Fibroblast of skin of left quadriceps (primary cell): ENCODE measurements around the gene SUPT5H.

Experiments
- DNase-seq, 2 experiments: peaks; one replicate each; pipeline ENCODE4 v3.0.0-alpha.2; 2013; ENCODE audit warnings: low read depth in 2 of 2

The SUPT5H gene

DNA sequence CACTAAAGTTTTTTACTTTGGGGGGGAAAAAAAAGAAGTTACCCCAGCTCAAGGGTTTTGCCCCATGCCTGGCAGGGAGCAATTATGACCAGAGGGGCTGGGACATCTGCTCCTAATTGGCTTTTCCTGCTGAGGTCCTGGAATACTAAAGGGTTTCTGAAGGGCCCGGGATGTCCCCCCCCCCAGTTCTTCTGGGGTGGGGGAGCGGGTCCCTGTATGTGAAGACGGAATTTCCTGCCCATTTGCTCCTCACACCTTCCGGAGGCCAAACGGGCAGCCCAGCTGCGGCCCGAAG lies 52.3 kb downstream of the SUPT5H start:
- no peak for DNase-seq

GRCh38 chr19:39497996-39498797 lies 52.8 kb downstream of the SUPT5H start:
- DNase-seq, result no peak

- no peak for DNase-seq
Measured at GRCh38 chr19:39498798-39499642, 53.6 kb downstream of the SUPT5H start, which contains the start of gene DLL3. DLL3 (plus strand) TSS chr19:39498947; CDS start chr19:39498975, 28 bp downstream.

- no peak for DNase-seq
Measured at GRCh38 chr19:39499932-39500331, 54.5 kb downstream of the SUPT5H start.

GRCh38 chr19:39500543-39500942 lies 55.2 kb downstream of the SUPT5H start:
- no peak for DNase-seq

DNA sequence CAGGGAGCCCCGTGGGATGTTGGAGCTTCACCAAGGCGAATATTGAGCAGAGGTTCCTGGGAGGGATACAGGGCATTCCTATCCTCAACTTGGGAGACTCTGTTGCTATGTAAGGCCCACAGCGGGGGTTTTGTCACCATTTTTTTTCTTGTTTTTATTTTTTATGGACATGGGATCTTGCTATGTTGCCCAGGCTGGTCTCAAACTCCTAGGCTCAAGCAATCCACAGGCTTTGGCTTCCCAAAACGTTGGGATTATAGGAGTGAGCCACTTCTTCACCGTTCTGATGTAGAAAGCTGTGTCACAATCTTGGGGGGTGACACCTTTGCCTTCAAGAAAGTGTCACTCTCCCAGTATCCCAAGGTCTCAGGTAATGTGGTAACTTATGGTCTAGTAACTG lies 56.0 kb downstream of the SUPT5H start:
- no peak for DNase-seq

GRCh38 chr19:39502640-39503417 lies 57.4 kb downstream of the SUPT5H start:
- DNase-seq, result peak; percentile 28 to 33

DNA sequence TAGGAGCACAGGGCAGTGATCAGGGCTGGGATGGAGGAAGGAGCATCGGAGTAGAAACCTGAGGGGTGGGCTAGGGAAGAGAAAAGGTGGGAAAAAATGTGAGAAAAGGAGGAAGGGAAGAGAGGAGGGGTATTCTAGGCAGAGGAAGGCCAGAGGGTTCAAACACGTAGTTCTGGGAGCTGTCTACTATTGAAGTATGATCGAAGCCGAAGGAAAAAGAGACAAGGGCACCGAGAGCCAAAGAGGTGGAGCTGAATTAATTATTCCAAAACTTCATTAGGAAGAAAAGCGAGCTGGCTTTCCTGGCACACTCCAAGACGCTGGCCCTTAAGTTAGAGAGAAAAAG lies 61.2 kb downstream of the SUPT5H start:
- DNase-seq, result no peak

- DNase-seq, result peak; percentile 38 to 49
Measured at GRCh38 chr19:39506944-39507714, 61.7 kb downstream of the SUPT5H start.

DNA sequence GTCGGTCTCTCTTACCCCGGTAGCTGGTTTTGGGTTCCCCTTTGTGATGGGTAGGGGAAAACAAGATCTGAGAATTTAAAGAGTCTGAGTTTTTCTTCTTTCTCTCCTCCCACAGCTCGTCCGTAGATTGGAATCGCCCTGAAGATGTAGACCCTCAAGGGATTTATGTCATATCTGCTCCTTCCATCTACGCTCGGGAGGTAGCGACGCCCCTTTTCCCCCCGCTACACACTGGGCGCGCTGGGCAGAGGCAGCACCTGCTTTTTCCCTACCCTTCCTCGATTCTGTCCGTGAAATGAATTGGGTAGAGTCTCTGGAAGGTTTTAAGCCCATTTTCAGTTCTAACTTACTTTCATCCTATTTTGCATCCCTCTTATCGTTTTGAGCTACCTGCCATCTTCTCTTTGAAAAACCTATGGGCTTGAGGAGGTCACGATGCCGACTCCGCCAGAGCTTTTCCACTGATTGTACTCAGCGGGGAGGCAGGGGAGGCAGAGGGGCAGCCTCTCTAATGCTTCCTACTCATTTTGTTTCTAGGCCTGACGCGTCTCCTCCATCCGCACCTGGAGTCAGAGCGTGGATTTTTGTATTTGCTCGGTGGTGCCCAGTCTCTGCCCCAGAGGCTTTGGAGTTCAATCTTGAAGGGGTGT lies 62.5 kb downstream of the SUPT5H start:
- DNase-seq, result no peak

DNA sequence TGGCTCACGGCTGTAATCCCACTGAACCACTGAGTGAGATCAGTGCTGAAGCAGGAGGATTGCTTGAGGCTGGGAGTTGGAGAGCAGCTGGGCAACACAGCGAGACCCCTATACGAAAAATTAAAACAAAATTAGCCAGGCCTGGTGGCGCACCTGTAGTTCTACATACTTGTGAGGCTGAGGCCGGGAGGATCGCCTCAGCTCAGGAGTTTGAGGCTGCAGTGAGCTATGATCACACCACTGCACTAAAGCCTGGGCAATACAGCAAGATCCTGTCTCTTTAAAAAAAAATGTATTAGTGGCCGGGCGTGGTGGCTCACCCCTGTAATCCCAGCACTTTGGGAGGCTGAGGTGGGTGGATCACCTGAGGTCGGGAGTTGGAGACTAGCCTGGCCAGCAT lies 63.2 kb downstream of the SUPT5H start:
- DNase-seq, result no peak

DNA sequence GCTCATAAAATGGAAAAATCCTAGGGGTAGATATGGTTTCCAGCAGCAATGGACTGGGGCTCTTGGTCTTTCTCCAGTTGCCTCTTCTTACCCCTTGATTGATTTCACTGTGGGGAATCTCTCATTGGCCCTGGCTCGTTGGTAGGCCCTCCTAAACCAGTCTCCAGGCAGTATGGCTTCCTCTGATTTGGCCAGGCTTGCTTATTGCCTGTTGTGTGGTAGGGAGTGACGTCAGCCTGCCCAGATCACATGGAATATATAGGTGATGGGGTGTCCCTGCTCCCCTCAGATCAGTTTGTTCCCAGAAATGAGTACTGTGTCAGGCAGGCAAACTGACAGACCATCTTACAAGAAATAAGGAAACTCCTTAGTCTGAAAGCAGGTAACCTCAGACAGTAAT lies 63.9 kb downstream of the SUPT5H start:
- no peak for DNase-seq

GRCh38 chr19:39512988-39513387 lies 67.6 kb downstream of the SUPT5H start:
- DNase-seq, result no peak

GRCh38 chr19:39514840-39515550 lies 69.6 kb downstream of the SUPT5H start, which contains the start of gene SELENOV:
SELENOV (plus strand) TSS chr19:39515139; CDS start chr19:39515213, 74 bp downstream.
- no peak for DNase-seq

DNA sequence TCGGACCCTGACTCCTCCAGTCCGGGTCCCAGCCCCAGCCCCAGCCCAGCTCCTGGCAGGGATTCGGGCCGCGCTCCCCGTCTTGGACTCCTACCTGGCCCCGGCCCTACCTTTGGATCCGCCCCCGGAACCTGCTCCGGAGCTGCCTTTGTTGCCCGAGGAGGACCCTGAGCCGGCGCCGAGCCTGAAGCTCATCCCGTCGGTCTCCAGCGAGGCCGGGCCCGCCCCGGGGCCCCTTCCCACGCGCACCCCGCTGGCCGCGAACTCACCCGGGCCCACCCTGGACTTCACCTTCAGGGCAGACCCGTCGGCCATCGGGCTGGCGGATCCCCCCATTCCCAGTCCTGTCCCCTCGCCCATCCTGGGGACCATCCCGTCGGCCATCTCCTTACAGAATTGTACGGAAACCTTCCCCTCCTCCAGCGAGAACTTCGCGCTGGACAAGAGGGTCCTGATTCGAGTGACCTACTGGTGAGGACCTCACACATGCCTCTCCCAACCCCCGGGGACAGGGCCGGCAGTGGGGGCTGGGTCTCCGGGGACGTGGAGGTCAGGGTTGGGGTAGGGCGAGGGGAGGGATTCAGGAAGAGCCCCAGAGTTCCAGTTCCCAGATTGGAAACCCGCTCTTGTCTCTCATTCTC lies 70.3 kb downstream of the SUPT5H start:
- no peak for DNase-seq

- DNase-seq, result no peak
Measured at GRCh38 chr19:39516270-39516669, 70.9 kb downstream of the SUPT5H start.

DNA sequence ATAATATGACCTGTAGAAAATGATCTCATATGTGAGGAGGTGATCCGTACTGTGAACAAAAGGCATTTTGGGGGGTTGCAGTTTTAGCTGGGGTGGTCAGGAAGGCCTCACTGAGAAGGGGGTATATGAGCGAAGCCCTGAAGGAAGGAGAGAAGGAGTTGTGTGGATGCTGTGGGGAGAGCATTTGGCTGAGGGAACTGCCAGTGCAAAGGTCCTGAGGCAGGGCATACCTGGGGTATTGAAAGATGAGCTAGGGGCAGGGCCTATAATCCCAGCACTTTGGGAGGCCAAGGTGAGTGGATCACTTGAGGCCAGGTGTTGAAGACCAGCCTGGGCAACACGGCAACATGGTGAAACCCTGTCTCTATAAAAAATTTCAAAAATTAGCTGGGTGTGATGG lies 72.0 kb downstream of the SUPT5H start:
- no peak for DNase-seq

DNA sequence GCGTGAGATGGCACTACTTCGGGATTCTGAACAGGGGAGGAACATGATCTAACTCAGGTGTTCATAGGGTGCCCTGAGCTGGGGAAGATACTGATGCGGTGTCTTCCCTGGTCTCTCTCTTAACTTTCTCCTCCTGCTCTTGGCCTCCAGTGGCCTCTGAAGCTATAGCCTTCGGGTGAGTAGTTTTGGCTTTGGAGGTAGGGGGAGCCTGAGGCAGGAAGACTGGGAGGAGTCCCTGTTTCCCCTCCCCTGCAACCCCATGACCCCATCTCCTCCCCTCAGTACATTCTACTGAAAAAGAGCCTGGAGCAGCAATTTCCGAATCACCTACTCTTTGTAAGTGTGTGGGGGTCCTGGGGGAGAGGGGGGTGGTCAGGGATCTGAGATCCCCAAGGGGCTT lies 73.1 kb downstream of the SUPT5H start:
- no peak for DNase-seq

DNA sequence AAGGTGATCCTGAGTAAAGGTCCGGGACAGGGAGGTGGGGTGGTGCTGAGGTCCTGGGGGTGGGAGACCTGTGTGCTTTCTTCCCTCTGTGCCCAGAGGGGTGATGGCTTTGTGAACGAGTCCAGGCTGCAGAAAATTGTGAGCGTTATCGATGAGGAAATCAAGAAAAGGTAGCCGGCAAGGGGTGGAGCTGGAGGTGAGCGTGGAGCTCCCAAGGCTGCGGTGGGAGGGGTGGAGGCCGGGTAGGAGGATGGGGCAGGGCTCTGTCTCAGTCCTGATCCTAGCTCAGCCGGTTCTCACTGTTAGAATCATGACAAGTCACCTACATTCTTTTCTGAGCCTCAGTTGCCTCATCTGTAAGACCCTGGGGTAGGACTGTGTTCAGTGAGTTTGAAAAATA lies 73.6 kb downstream of the SUPT5H start:
- DNase-seq, result no peak
